ENCODE results near the gene NLRC5. TPM values are rescaled to one million over a fixed set of nuclear protein-coding genes. Genes with fewer than 3 reads are reported as not detected.

The NLRC5 gene
- total RNA-seq, 2 donors from 2014 or later: 0.64 to 0.97 TPM

- Histone ChIP-seq H3K9me3 (ENCODE audit: control insufficient read depth, low read length) (no peaks in the 10 kb centered on the region), H3K9ac (ENCODE audit: extremely low read depth, low read length, poor library complexity, severe bottlenecking) (no peak overlapping the region), H3K27me3 (ENCODE audit: control insufficient read depth, insufficient read depth, low read length, poor library complexity, severe bottlenecking) (no peaks in the 10 kb centered on the region), H3K27ac (ENCODE audit: low read depth, low read length) (no peak overlapping the region), H3K4me3 (ENCODE audit: low read length) (no peak overlapping the region), H3K36me3 (ENCODE audit: control insufficient read depth, insufficient read depth, low read length) (no peaks in the 10 kb centered on the region), H3K4me1 (ENCODE audit: control insufficient read depth, insufficient read depth, low read length) (no peaks in the 10 kb centered on the region)
- TF ChIP-seq CTCF (conservative IDR thresholded peaks at IDR 0.05): no peak
- H3K27ac Mint-ChIP-seq: no peak overlapping the region
- no peaks in the 10 kb centered on the region for H3K9me3 Mint-ChIP-seq
- H3K27me3 Mint-ChIP-seq (ENCODE audit: insufficient read depth): peaks cover 11% of the 10 kb centered on the region
- DNase-seq: no peak
- H3K4me1 Mint-ChIP-seq: peaks cover 6% of the 10 kb centered on the region
- WGBS, 2 experiments (ENCODE audit: insufficient coverage in 1 of 2, insufficient read length in 1 of 2): 90 to 92% methylated on average over 3 to 4 of the region's 4 CpGs
- H3K4me3 Mint-ChIP-seq: no peak overlapping the region
- H3K36me3 Mint-ChIP-seq (ENCODE audit: low read depth): no peaks in the 10 kb centered on the region
Observed at GRCh38 chr16:56980201-56980535, 9.2 kb upstream of the NLRC5 start.

GRCh38 chr16:56980792-56981724, 8.3 kb upstream of the NLRC5 start:
- Histone ChIP-seq H3K27me3 (ENCODE audit: control insufficient read depth, insufficient read depth, low read length, poor library complexity, severe bottlenecking) (no peaks in the 10 kb centered on the region), H3K4me1 (ENCODE audit: control insufficient read depth, insufficient read depth, low read length) (no peaks in the 10 kb centered on the region), H3K36me3 (ENCODE audit: control insufficient read depth, insufficient read depth, low read length) (no peaks in the 10 kb centered on the region), H3K9ac (ENCODE audit: extremely low read depth, low read length, poor library complexity, severe bottlenecking) (no peak overlapping the region), H3K27ac (ENCODE audit: low read depth, low read length) (no peak overlapping the region), H3K4me3 (ENCODE audit: low read length) (no peak overlapping the region), H3K9me3 (ENCODE audit: control insufficient read depth, low read length) (no peaks in the 10 kb centered on the region)
- Mint-ChIP-seq H3K9me3 (no peaks in the 10 kb centered on the region), H3K27me3 (ENCODE audit: insufficient read depth) (peaks cover 6% of the 10 kb centered on the region), H3K4me1 (peaks cover 6% of the 10 kb centered on the region), H3K36me3 (ENCODE audit: low read depth) (no peaks in the 10 kb centered on the region), H3K4me3 (no peak overlapping the region), H3K27ac (no peak overlapping the region)
- DNase-seq: no peak
- TF ChIP-seq CTCF (conservative IDR thresholded peaks at IDR 0.05): no peak
- WGBS, 2 experiments (ENCODE audit: insufficient coverage in 1 of 2, insufficient read length in 1 of 2): 84 to 91% methylated on average over 9 to 16 of the region's 16 CpGs

GRCh38 chr16:56981729-56982271, 7.6 kb upstream of the NLRC5 start:
- no peak overlapping the region for H3K4me3 Mint-ChIP-seq
- H3K4me3 ChIP-seq (ENCODE audit: low read length): no peak overlapping the region
- 74 to 85% methylated on average over 7 to 12 of the region's 12 CpGs for WGBS, 2 experiments (ENCODE audit: insufficient coverage in 1 of 2, insufficient read length in 1 of 2)
- no peaks in the 10 kb centered on the region for H3K36me3 Mint-ChIP-seq (ENCODE audit: low read depth)
- H3K27me3 Mint-ChIP-seq (ENCODE audit: insufficient read depth): peaks cover 7% of the 10 kb centered on the region
- H3K27me3 ChIP-seq (ENCODE audit: control insufficient read depth, insufficient read depth, low read length, poor library complexity, severe bottlenecking): no peaks in the 10 kb centered on the region
- no peak overlapping the region for H3K27ac ChIP-seq (ENCODE audit: low read depth, low read length)
- H3K4me1 ChIP-seq (ENCODE audit: control insufficient read depth, insufficient read depth, low read length): no peaks in the 10 kb centered on the region
- H3K4me1 Mint-ChIP-seq: peaks cover 6% of the 10 kb centered on the region
- no peaks in the 10 kb centered on the region for H3K9me3 Mint-ChIP-seq
- no peaks in the 10 kb centered on the region for H3K36me3 ChIP-seq (ENCODE audit: control insufficient read depth, insufficient read depth, low read length)
- H3K27ac Mint-ChIP-seq: no peak overlapping the region
- H3K9me3 ChIP-seq (ENCODE audit: control insufficient read depth, low read length): no peaks in the 10 kb centered on the region
- no peak for TF ChIP-seq CTCF (conservative IDR thresholded peaks at IDR 0.05)
- no peak for DNase-seq
- no peak overlapping the region for H3K9ac ChIP-seq (ENCODE audit: extremely low read depth, low read length, poor library complexity, severe bottlenecking)

Measured in endodermal cell (in vitro differentiated cells).